HAP-1 (cell line): ENCODE measurements around the gene STOX2.
"Not testable (repeated sequence)": the region's sequence is repeated elsewhere in the genome, so short reads cannot be mapped to it uniquely, and the experiment has no call there.

Source experiments
- DNase-seq, 2 experiments: peaks; one replicate each; pipeline ENCODE4 v3.0.0-alpha.2; 2016 to 2020; ENCODE audit warnings: low spot score in 2 of 2
- H3K27me3 ChIP-seq: fragments of 250-450 bp; sonication (Bioruptor Pico); 2 replicates; pipeline ENCODE4 v1.5.1; 2020; ENCODE audit warnings: low read depth, mild to moderate bottlenecking, moderate library complexity
- H3K36me3 ChIP-seq: fragments of 250-450 bp; sonication (Bioruptor Pico); replicated peaks from 2 replicates; pipeline ENCODE4 v1.5.1; 2020; ENCODE audit warnings: mild to moderate bottlenecking
- H3K4me1 ChIP-seq: fragments of 250-450 bp; sonication (Bioruptor Pico); 2 replicates; pipeline ENCODE4 v1.5.1; 2020; ENCODE audit warnings: mild to moderate bottlenecking
- H3K4me3 ChIP-seq: fragments of 250-450 bp; sonication (Bioruptor Pico); 2 replicates; pipeline ENCODE4 v1.5.1; 2020; ENCODE audit warnings: mild to moderate bottlenecking, moderate library complexity
- H3K9me3 ChIP-seq: fragments of 250-450 bp; sonication (Bioruptor Pico); 2 replicates; pipeline ENCODE4 v1.5.1; 2020; ENCODE audit warnings: mild to moderate bottlenecking, moderate library complexity
- in situ Hi-C: fragments of 300-500 bp; cut with MboI; formaldehyde crosslinking; loops from 3 replicates; pipeline ENCODE4 v1.14.3; 2020; ENCODE audit warnings: low sequenced_read_pairs, inconsistent platforms, mixed read lengths

The STOX2 gene

GRCh38 chr4:184046148-184046547 lies 141.0 kb downstream of the STOX2 start:
- Histone ChIP-seq H3K4me1 (no peaks in the 10 kb centered on the region), H3K27me3 (no peaks in the 10 kb centered on the region; the same call in none of the 2 replicates), H3K9me3 (no peaks in the 10 kb centered on the region; the same call in 1 of the 2 replicates), H3K4me3 (no peak overlapping the region), H3K36me3 (no peaks in the 10 kb centered on the region)
- in situ Hi-C loops = no loop called here
- DNase-seq = no peak

GRCh38 chr4:184051262-184051661 lies 146.2 kb downstream of the STOX2 start:
- DNase-seq, H3K4me1 ChIP-seq, H3K9me3 ChIP-seq, in situ Hi-C loops, H3K4me3 ChIP-seq, H3K27me3 ChIP-seq, H3K36me3 ChIP-seq: not testable (repeated sequence)

GRCh38 chr4:184052616-184053015 lies 147.5 kb downstream of the STOX2 start:
- no peaks in the 10 kb centered on the region for H3K9me3 ChIP-seq
- DNase-seq = no peak
- no peaks in the 10 kb centered on the region for H3K27me3 ChIP-seq
- in situ Hi-C loops = no loop called here
- H3K36me3 ChIP-seq = no peaks in the 10 kb centered on the region
- no peaks in the 10 kb centered on the region for H3K4me1 ChIP-seq
- H3K4me3 ChIP-seq = no peak overlapping the region

- Histone ChIP-seq H3K9me3 (no peaks in the 10 kb centered on the region), H3K4me1 (no peaks in the 10 kb centered on the region), H3K27me3 (no peaks in the 10 kb centered on the region), H3K36me3 (no peaks in the 10 kb centered on the region), H3K4me3 (no peak overlapping the region)
- DNase-seq = peak; percentile 12 to 57
- in situ Hi-C loops = no loop called here
These were observed 148.3 kb downstream of the STOX2 start for GRCh38 chr4:184053434-184053833.

- no peaks in the 10 kb centered on the region for H3K27me3 ChIP-seq
- in situ Hi-C loops = no loop called here
- DNase-seq = no peak
These were observed 151.8 kb downstream of the STOX2 start for GRCh38 chr4:184056877-184057276.

GRCh38 chr4:184058026-184058425 lies 152.9 kb downstream of the STOX2 start:
- DNase-seq = no peak
- in situ Hi-C loops = no loop called here
- no peaks in the 10 kb centered on the region for H3K9me3 ChIP-seq
- H3K27me3 ChIP-seq = no peaks in the 10 kb centered on the region
- H3K4me3 ChIP-seq = no peak overlapping the region
- H3K4me1 ChIP-seq = no peaks in the 10 kb centered on the region
- no peaks in the 10 kb centered on the region for H3K36me3 ChIP-seq

More at GRCh38 chr4:184056877-184057276, 151.8 kb downstream of the STOX2 start:
- H3K4me3 ChIP-seq = no peak overlapping the region
- no peaks in the 10 kb centered on the region for H3K9me3 ChIP-seq
- no peaks in the 10 kb centered on the region for H3K4me1 ChIP-seq
- no peaks in the 10 kb centered on the region for H3K36me3 ChIP-seq

- in situ Hi-C loops = no loop called here
- no peak for DNase-seq
These were observed 154.0 kb downstream of the STOX2 start for GRCh38 chr4:184059099-184059498.

GRCh38 chr4:184061582-184061981 lies 156.5 kb downstream of the STOX2 start:
- in situ Hi-C loops = no loop called here

More at GRCh38 chr4:184059099-184059498, 154.0 kb downstream of the STOX2 start:
- Histone ChIP-seq H3K9me3 (no peaks in the 10 kb centered on the region), H3K4me3 (no peak overlapping the region), H3K27me3 (no peaks in the 10 kb centered on the region), H3K36me3 (no peaks in the 10 kb centered on the region), H3K4me1 (no peaks in the 10 kb centered on the region)

GRCh38 chr4:184062769-184063168 lies 157.7 kb downstream of the STOX2 start:
- no peak overlapping the region for H3K4me3 ChIP-seq
- H3K36me3 ChIP-seq = no peaks in the 10 kb centered on the region
- 0 out of 2 replicates have a peak, but pooled peaks cover 3% of the 10 kb centered on the region for H3K27me3 ChIP-seq
- no peaks in the 10 kb centered on the region for H3K4me1 ChIP-seq
- DNase-seq = no peak
- H3K9me3 ChIP-seq = no peaks in the 10 kb centered on the region
- in situ Hi-C loops = no loop called here

More at GRCh38 chr4:184061582-184061981, 156.5 kb downstream of the STOX2 start:
- Histone ChIP-seq H3K27me3 (0 out of 2 replicates have a peak, but pooled peaks cover 3% of the 10 kb centered on the region), H3K4me1 (no peaks in the 10 kb centered on the region), H3K9me3 (no peaks in the 10 kb centered on the region), H3K36me3 (no peaks in the 10 kb centered on the region), H3K4me3 (no peak overlapping the region)
- DNase-seq = no peak

GRCh38 chr4:184064877-184065276 lies 159.8 kb downstream of the STOX2 start:
- Histone ChIP-seq H3K36me3 (no peaks in the 10 kb centered on the region), H3K9me3 (no peaks in the 10 kb centered on the region), H3K27me3 (peaks cover 3% of the 10 kb centered on the region; the same call in 1 of the 2 replicates), H3K4me1 (no peaks in the 10 kb centered on the region), H3K4me3 (no peak overlapping the region)
- DNase-seq = no peak
- in situ Hi-C loops = no loop called here

- DNase-seq = no peak
- Histone ChIP-seq H3K4me1 (no peaks in the 10 kb centered on the region), H3K36me3 (no peaks in the 10 kb centered on the region), H3K9me3 (no peaks in the 10 kb centered on the region), H3K27me3 (peaks cover 3% of the 10 kb centered on the region; the same call in 1 of the 2 replicates), H3K4me3 (no peak overlapping the region)
- in situ Hi-C loops = no loop called here
These were observed 161.6 kb downstream of the STOX2 start for GRCh38 chr4:184066584-184067300.

- no peaks in the 10 kb centered on the region for H3K36me3 ChIP-seq
- no peak overlapping the region for H3K4me3 ChIP-seq
- in situ Hi-C loops = no loop called here
- H3K4me1 ChIP-seq = no peaks in the 10 kb centered on the region
- no peak for DNase-seq
- peaks cover 3% of the 10 kb centered on the region; the same call in 1 of the 2 replicates for H3K27me3 ChIP-seq
- no peaks in the 10 kb centered on the region for H3K9me3 ChIP-seq
These were observed 162.9 kb downstream of the STOX2 start for GRCh38 chr4:184067931-184068554.
